ENCODE results near the gene TFB2M. TPM values are rescaled to one million over a fixed set of nuclear protein-coding genes. Genes with fewer than 3 reads are reported as not detected.

Gene TFB2M
- total RNA-seq, 4 donors from 2014 or later = 6.2 to 17.7 (median 12.4) TPM

GRCh38 chr1:246583448-246584185, 17.6 kb upstream of the TFB2M start:
- no peak overlapping the region for H3K4me3 ChIP-seq
- intact Hi-C loops (cut with DNase I) = no loop called here
- H3K36me3 ChIP-seq = no peaks in the 10 kb centered on the region
- 65 to 75% methylated on average over 6 of the region's 6 CpGs for WGBS, 2 donors
- no peak for DNase-seq
- no peaks in the 10 kb centered on the region for H3K27me3 ChIP-seq
- TF ChIP-seq CTCF (IDR thresholded peaks at IDR 0.05) (no peak), POLR2A (IDR thresholded peaks at IDR 0.05) (no peak)
- H3K27ac ChIP-seq = peak overlapping the region in 3 of 4 donors; percentile 77 to 82 (median 79)
- peaks cover 3 to 86% (median 40%) of the 10 kb centered on the region in 3 donors for H3K4me1 ChIP-seq
- H3K9me3 ChIP-seq = no peaks in the 10 kb centered on the region

- DNase-seq = no peak
- no peaks in the 10 kb centered on the region for H3K36me3 ChIP-seq
- H3K27me3 ChIP-seq = no peaks in the 10 kb centered on the region
- no peak overlapping the region for H3K4me3 ChIP-seq
- H3K4me1 ChIP-seq = peaks cover 3 to 83% (median 40%) of the 10 kb centered on the region in 3 donors
- WGBS, 2 donors = 76 to 80% methylated on average over 2 of the region's 2 CpGs
- TF ChIP-seq POLR2A (IDR thresholded peaks at IDR 0.05) (no peak), CTCF (IDR thresholded peaks at IDR 0.05) (no peak)
- H3K27ac ChIP-seq = peak overlapping the region in 3 of 4 donors; percentile 77 to 82 (median 79)
- H3K9me3 ChIP-seq = no peaks in the 10 kb centered on the region
- intact Hi-C loops (cut with DNase I) = no loop called here
Observed at GRCh38 chr1:246583056-246583440, 17.0 kb upstream of the TFB2M start.

GRCh38 chr1:246582301-246583055, 16.4 kb upstream of the TFB2M start:
- TF ChIP-seq POLR2A (IDR thresholded peaks at IDR 0.05) = no peak
- TF ChIP-seq CTCF (IDR thresholded peaks at IDR 0.05) = no peak
- H3K4me3 ChIP-seq = no peak overlapping the region
- H3K27ac ChIP-seq = peak overlapping the region in 3 of 4 donors; percentile 73 to 82 (median 77)
- intact Hi-C loops (cut with DNase I) = no loop called here
- peaks cover 3 to 77% (median 36%) of the 10 kb centered on the region in 3 donors for H3K4me1 ChIP-seq
- no peaks in the 10 kb centered on the region for H3K27me3 ChIP-seq
- no peaks in the 10 kb centered on the region for H3K36me3 ChIP-seq
- DNase-seq = no peak
- no peaks in the 10 kb centered on the region for H3K9me3 ChIP-seq
- WGBS, 2 donors = 85 to 86% methylated on average over 16 to 17 of the region's 17 CpGs

- Histone ChIP-seq H3K4me1 (peaks cover 3 to 71% (median 31%) of the 10 kb centered on the region in 3 donors), H3K27ac (peak overlapping the region in 3 of 4 donors; percentile 44 to 82 (median 77)), H3K4me3 (no peak overlapping the region), H3K36me3 (no peaks in the 10 kb centered on the region), H3K9me3 (no peaks in the 10 kb centered on the region), H3K27me3 (no peaks in the 10 kb centered on the region)
- no peak for DNase-seq
- 85 to 88% methylated on average over 14 to 15 of the region's 15 CpGs for WGBS, 2 donors
- TF ChIP-seq CTCF (IDR thresholded peaks at IDR 0.05) (no peak), POLR2A (IDR thresholded peaks at IDR 0.05) (no peak)
- intact Hi-C loops (cut with DNase I) = no loop called here
Observed at GRCh38 chr1:246580497-246581370, 14.7 kb upstream of the TFB2M start.
